Neural progenitor cell (in vitro differentiated cells): ENCODE results near the gene SPACA6.

Experiments
- CTCF ChIP-seq: fragments of 200-600 bp; sonication (generic); IDR thresholded peaks from 2 replicates; pipeline ENCODE4 v1.5.1; 2017; ENCODE audit warnings: antibody characterized with exemption, mild to moderate bottlenecking
- EZH2phosphoT487 ChIP-seq: fragments of 200-600 bp; sonication (generic); IDR thresholded peaks from 2 replicates; pipeline ENCODE4 v1.6.1; 2017; ENCODE audit warnings: antibody characterized with exemption

DNA sequence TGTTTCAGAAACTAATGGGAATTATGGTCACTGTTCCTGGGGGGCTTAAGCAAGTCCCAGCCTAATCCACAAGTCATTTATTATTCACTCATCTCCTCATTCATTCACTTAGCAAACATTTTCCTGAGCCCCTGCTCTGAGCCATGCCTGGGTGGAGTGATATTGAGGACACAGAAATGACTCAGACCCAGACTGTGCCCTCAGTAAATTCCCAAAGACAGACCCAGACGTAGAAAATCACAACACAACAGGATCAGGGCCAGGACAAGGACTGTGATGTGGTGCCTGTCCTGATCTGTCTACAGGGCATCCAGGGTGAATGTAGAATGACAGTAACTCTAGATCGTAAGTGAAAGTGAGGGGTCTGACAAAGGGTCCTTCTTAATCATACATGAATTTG, 7.0 kb upstream of the SPACA6 start:
- no peak for TF ChIP-seq CTCF
- no peak for TF ChIP-seq EZH2phosphoT487
